ENCODE data around the gene IL17RE. TPM values are rescaled to one million over a fixed set of nuclear protein-coding genes. Genes with fewer than 3 reads are reported as not detected.

IL17RE gene
- total and polyA plus RNA-seq, 2 of the 13 experiments (the other 11 are each of a cell fraction or from before 2014, with no cell fraction given) = 14.5 to 24.1 TPM

DNA sequence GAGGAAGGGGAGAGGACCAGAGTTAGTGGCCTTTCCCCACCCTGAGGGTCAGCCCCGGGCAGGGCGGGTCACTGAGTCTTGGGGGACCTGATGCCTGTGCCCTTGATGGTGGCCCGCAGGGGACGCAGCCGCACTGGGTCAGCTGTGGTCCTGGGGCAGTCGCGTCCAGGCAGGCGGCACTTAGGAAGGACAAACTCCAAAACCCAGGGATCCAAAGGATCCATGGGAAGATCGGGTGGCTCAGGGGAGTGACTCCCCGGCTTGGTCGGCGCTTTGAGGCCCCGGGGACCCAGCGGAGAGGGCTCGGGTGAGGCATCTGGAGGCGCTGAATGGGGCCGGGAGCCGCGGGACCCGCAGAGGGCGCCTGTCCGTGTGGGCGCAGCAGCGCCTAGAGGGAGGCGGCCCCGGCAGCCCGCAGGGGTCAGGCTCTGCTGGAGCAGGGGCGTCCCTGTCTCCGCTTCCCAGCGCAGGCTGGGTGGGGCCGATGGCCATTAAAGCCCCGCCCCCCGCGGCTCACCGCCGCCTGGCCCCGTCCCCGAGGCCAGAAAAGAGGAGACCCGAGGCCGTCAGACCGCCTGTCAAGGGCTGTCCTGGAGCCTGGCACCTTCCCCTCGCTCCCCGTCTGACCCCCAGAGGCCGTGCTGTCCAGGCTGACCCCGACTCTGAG, 40.1 kb upstream of the IL17RE start (continued):
- TF ChIP-seq E2F1 (CRISPR knock-in tag; IDR thresholded peaks at IDR 0.05) (peak; percentile 39; the same call in 1 of the 2 replicates), CENPT (CRISPR knock-in tag; IDR thresholded peaks at IDR 0.05; ENCODE audit: low read depth) (no peak), KDM4B (CRISPR knock-in tag; IDR thresholded peaks at IDR 0.05) (no peak), HNRNPL (IDR thresholded peaks at IDR 0.05; ENCODE audit: low read depth, low read length) (peak; percentile 56; the same call in 1 of the 2 replicates), ATF7-NPFF (CRISPR knock-in tag; IDR thresholded peaks at IDR 0.05; ENCODE audit: low read depth) (peak; percentile 55; the same call in 1 of the 2 replicates), ZNF564 (CRISPR knock-in tag; IDR thresholded peaks at IDR 0.05) (no peak), DR1 (CRISPR knock-in tag; IDR thresholded peaks at IDR 0.05) (no peak), STAT5B (CRISPR knock-in tag; IDR thresholded peaks at IDR 0.05) (0 out of 2 replicates have a peak, but pooled peaks have one; percentile 46), ZNF709 (CRISPR knock-in tag; IDR thresholded peaks at IDR 0.05) (0 out of 2 replicates have a peak, but pooled peaks have one; percentile 31), NFE2L2 (IDR thresholded peaks at IDR 0.05; ENCODE audit: low read length) (no peak), AKAP8 (CRISPR knock-in tag; IDR thresholded peaks at IDR 0.05) (0 out of 2 replicates have a peak, but pooled peaks have one; percentile 26), JDP2 (CRISPR knock-in tag; IDR thresholded peaks at IDR 0.05; ENCODE audit: borderline replicate concordance) (no peak), TIGD3 (CRISPR knock-in tag; IDR thresholded peaks at IDR 0.05; ENCODE audit: borderline replicate concordance) (no peak), ZNF331 (CRISPR knock-in tag; IDR thresholded peaks at IDR 0.05) (peak; percentile 70), SRSF4 (IDR thresholded peaks at IDR 0.05; ENCODE audit: low read depth, low read length, poor library complexity, severe bottlenecking) (no peak), ISX (CRISPR knock-in tag; conservative IDR thresholded peaks at IDR 0.05) (no peak), TSC22D2 (CRISPR knock-in tag; IDR thresholded peaks at IDR 0.05; ENCODE audit: borderline replicate concordance) (no peak), ZBTB20 (CRISPR knock-in tag; IDR thresholded peaks at IDR 0.05; ENCODE audit: borderline replicate concordance, low read depth) (no peak), SP5 (CRISPR knock-in tag; IDR thresholded peaks at IDR 0.05; ENCODE audit: borderline replicate concordance, low read depth) (peak; percentile 68)
- TF ChIP-seq, protein P1, sequence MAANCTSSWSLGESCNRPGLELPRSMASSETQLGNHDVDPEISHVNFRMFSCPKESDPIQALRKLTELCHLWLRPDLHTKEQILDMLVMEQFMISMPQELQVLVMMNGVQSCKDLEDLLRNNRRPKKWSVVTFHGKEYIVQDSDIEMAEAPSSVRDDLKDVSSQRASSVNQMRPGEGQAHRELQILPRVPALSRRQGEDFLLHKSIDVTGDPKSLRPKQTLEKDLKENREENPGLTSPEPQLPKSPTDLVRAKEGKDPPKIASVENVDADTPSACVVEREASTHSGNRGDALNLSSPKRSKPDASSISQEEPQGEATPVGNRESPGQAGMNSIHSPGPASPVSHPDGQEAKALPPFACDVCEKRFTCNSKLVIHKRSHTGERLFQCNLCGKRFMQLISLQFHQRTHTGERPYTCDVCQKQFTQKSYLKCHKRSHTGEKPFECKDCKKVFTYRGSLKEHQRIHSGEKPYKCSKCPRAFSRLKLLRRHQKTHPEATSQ (CRISPR knock-in tag; IDR thresholded peaks at IDR 0.05; ENCODE audit: borderline replicate concordance) = no peak
- TF ChIP-seq, protein P2, sequence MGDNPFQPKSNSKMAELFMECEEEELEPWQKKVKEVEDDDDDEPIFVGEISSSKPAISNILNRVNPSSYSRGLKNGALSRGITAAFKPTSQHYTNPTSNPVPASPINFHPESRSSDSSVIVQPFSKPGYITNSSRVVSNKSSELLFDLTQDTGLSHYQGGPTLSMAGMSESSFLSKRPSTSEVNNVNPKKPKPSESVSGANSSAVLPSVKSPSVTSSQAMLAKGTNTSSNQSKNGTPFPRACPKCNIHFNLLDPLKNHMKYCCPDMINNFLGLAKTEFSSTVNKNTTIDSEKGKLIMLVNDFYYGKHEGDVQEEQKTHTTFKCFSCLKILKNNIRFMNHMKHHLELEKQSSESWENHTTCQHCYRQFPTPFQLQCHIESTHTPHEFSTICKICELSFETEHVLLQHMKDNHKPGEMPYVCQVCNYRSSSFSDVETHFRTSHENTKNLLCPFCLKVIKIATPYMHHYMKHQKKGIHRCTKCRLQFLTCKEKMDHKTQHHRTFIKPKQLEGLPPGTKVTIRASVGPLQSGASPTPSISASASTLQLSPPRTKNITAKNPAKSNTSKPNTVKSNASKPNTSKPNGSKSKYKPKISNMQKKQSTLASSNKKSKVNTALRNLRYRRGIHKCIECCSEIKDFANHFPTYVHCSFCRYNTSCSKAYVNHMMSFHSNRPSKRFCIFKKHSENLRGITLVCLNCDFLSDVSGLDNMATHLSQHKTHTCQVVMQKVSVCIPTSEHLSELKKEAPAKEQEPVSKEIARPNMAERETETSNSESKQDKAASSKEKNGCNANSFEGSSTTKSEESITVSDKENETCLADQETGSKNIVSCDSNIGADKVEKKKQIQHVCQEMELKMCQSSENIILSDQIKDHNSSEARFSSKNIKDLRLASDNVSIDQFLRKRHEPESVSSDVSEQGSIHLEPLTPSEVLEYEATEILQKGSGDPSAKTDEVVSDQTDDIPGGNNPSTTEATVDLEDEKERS (CRISPR knock-in tag; IDR thresholded peaks at IDR 0.05) = no peak

All from HepG2 (cell line).